ENCODE data around the gene CD4.

Gene CD4

DNA sequence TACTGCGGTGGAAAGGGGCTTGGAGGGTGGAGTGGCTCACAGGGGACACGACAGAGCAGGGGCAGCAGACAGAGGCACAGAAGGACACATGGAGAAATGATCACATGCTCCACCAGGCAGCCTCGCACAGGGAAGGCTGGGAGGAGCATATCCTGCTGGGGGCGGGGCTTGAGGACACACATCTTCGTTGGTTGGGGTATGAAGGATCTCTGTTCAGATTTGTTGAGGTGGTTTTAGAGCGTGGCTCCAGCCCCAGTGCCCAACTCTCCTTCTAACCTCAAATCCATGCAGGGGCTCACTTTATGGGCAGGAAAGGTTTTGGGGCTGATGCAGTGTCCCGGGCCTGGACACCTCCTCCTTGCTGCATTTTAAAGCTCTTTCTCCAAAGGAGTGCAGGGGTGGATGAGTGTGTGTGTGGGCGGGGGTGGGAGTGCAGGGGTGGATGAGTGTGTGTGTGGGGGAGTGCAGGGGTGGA lies 38.1 kb downstream of the CD4 start:
- no peak overlapping the region for H3K27ac ChIP-seq
- no peaks in the 10 kb centered on the region for H3K36me3 ChIP-seq
- H3K4me3 ChIP-seq (ENCODE audit: low read depth in 1 of 2, low read length in 1 of 2): no peak overlapping the region
- peaks cover 81% of the 10 kb centered on the region for H3K27me3 ChIP-seq
- peaks cover 21 to 22% of the 10 kb centered on the region in 2 experiments for H3K4me1 ChIP-seq (ENCODE audit: control insufficient read depth in 1 of 2, insufficient read depth in 1 of 2, low read depth in 1 of 2, low read length in 1 of 2)
- TF ChIP-seq, protein P1, sequence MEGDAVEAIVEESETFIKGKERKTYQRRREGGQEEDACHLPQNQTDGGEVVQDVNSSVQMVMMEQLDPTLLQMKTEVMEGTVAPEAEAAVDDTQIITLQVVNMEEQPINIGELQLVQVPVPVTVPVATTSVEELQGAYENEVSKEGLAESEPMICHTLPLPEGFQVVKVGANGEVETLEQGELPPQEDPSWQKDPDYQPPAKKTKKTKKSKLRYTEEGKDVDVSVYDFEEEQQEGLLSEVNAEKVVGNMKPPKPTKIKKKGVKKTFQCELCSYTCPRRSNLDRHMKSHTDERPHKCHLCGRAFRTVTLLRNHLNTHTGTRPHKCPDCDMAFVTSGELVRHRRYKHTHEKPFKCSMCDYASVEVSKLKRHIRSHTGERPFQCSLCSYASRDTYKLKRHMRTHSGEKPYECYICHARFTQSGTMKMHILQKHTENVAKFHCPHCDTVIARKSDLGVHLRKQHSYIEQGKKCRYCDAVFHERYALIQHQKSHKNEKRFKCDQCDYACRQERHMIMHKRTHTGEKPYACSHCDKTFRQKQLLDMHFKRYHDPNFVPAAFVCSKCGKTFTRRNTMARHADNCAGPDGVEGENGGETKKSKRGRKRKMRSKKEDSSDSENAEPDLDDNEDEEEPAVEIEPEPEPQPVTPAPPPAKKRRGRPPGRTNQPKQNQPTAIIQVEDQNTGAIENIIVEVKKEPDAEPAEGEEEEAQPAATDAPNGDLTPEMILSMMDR (IDR thresholded peaks at IDR 0.05): no peak
- no peaks in the 10 kb centered on the region for H3K9me3 ChIP-seq

DNA sequence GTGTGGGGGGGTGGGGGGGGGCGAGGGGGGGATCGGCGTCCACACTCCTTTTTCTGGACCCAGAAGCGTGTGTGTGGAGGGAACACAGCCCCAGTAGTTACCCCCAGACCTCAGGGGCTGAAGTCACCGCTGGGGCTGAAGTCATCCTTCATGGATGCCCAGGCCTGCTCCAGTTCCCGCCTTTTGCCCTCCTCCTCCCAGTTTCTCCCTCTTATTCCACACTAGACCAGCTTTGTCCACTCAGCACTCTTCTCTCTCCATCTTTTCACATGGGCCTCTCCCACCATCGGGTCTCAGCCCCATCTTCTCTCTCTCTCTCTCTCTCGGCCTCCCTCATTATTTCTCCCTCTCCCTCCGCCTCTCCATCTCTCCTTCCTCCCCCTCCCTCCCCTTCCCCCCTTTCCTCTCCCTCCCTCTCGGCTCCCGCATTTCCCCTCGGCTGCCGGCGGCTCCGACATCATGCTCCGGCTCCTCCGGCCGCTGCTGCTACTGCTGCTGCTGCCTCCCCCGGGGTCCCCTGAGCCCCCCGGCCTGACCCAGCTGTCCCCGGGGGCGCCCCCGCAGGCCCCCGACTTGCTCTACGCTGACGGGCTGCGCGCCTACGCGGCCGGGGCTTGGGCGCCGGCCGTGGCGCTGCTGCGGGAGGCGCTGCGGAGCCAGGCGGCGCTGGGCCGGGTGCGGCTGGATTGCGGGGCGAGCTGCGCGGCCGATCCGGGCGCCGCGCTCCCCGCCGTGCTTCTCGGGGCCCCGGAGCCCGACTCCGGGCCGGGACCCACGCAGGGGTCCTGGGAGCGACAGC lies 38.9 kb downstream of the CD4 start, which contains the start of gene P3H3:
Gene P3H3 (plus strand): TSS at position 426 of the 799 bp plus-strand sequence. CDS start 34 bp downstream, at position 460.
- Histone ChIP-seq H3K27me3 (peaks cover 74% of the 10 kb centered on the region), H3K27ac (no peak within 1 kb of the TSS)

DNA sequence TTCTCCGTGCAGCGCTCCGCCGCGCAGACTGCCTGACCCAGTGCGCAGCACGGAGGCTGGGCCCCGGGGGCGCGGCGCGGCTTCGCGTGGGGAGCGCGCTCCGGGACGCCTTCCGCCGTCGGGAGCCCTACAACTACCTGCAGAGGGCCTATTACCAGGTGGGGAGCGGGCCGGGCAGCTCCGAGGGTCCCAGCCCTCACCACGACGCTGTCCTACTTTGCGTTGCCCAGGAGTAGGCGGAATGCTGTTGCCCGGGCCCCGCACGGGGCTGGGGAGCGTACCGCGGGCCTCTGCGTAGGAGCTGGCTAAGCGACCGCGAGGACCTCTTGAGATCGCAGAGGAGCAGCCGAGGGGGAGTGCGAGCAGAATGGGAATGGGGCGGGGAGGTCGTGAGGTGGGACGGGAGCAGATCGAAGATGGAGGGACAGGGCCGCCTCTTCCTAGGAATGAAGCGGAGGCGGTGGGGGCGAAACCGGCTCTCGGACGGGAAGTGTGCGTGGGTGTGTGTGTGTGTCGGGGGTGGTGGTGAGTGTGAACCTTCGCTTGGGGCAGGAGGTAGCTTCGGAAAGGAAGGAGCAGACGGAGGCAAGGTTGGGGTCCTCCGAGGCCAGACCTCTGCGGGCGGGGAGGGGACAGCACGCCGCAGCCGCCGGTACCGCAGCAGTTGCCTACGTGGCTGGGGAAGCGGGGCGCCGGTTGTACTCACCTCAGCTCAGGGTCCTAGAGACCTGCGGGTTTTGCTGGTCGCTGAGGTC lies 39.6 kb downstream of the CD4 start:
- TF ChIP-seq, protein P1 (IDR thresholded peaks at IDR 0.05): no peak
- Histone ChIP-seq H3K36me3 (no peaks in the 10 kb centered on the region), H3K4me3 (ENCODE audit: low read depth in 1 of 2, low read length in 1 of 2) (peak overlapping the region; percentile 61 to 88), H3K27me3 (peaks cover 66% of the 10 kb centered on the region), H3K9me3 (no peaks in the 10 kb centered on the region), H3K27ac (no peak overlapping the region), H3K4me1 (ENCODE audit: control insufficient read depth in 1 of 2, insufficient read depth in 1 of 2, low read depth in 1 of 2, low read length in 1 of 2) (peaks cover 21 to 22% of the 10 kb centered on the region in 2 experiments)

More for the DNA sequence above, 38.9 kb downstream of the CD4 start, which contains the start of gene P3H3:
- Histone ChIP-seq H3K9me3 (no peaks in the 10 kb centered on the region), H3K36me3 (no peaks in the 10 kb centered on the region), H3K4me3 (ENCODE audit: low read depth in 1 of 2, low read length in 1 of 2) (peak within 1 kb of the TSS; percentile 61 to 88), H3K4me1 (ENCODE audit: control insufficient read depth in 1 of 2, insufficient read depth in 1 of 2, low read depth in 1 of 2, low read length in 1 of 2) (peaks cover 21 to 22% of the 10 kb centered on the region in 2 experiments)
- TF ChIP-seq, protein P1 (IDR thresholded peaks at IDR 0.05): no peak

DNA sequence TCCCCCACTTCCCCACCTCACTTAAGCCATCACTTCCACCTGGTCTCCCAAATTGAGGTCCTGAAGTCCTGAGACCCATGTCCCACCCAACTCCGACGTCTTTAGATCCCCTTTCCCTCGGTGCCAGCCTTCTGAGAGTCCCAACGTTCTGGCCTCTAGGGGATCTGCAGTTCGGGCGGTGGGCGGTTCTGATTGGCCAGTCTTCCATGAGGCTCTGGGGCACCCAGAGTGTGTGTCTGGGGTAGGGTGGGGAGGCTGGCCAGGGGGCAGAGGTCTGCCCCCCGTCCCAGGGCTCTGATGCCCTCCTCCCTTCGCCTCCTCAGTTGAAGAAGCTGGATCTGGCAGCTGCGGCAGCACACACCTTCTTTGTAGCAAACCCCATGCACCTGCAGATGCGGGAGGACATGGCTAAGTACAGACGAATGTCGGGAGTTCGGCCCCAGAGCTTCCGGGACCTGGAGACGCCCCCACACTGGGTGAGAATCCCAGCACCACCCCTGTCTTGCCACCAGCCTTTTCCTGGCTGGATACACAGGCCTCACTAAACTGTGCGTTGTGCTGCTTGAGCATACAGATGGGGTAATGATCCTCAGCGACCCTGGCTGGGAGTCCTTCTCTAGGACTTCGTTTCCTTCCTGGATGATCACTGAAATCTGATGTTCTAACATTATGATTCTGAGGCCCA lies 40.4 kb downstream of the CD4 start:
- H3K4me3 ChIP-seq (ENCODE audit: low read depth in 1 of 2, low read length in 1 of 2): peak overlapping the region; percentile 61 to 88
- H3K27me3 ChIP-seq: peaks cover 64% of the 10 kb centered on the region
- TF ChIP-seq, protein P1 (IDR thresholded peaks at IDR 0.05): no peak
- H3K36me3 ChIP-seq: no peaks in the 10 kb centered on the region
- H3K4me1 ChIP-seq (ENCODE audit: control insufficient read depth in 1 of 2, insufficient read depth in 1 of 2, low read depth in 1 of 2, low read length in 1 of 2): peaks cover 21 to 22% of the 10 kb centered on the region in 2 experiments
- no peak overlapping the region for H3K27ac ChIP-seq
- no peaks in the 10 kb centered on the region for H3K9me3 ChIP-seq

DNA sequence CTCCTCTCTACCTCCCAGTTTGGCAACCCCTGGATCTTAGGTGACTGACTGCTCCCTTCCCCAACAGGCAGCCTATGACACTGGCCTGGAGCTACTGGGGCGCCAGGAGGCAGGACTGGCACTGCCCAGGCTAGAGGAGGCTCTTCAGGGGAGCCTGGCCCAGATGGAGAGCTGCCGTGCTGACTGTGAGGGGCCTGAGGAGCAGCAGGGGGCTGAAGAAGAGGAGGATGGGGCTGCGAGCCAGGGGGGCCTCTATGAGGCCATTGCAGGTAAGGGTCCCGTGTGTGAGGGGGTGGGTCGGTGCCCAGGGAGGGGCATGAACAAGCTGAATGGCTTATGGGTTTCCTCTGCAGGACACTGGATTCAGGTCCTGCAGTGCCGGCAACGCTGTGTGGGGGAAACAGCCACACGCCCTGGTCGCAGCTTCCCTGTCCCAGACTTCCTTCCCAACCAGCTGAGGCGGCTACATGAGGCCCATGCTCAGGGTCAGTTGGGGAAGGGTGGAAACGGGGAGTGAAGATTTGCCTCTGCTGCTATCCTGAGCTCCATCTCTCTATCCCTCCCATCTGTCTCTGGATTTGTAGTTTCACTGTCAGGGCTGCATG lies 41.1 kb downstream of the CD4 start:
- Histone ChIP-seq H3K4me1 (ENCODE audit: control insufficient read depth in 1 of 2, insufficient read depth in 1 of 2, low read depth in 1 of 2, low read length in 1 of 2) (peaks cover 21% of the 10 kb centered on the region in 2 experiments), H3K36me3 (no peaks in the 10 kb centered on the region), H3K4me3 (ENCODE audit: low read depth in 1 of 2, low read length in 1 of 2) (no peak overlapping the region), H3K27me3 (peaks cover 57% of the 10 kb centered on the region), H3K27ac (no peak overlapping the region), H3K9me3 (no peaks in the 10 kb centered on the region)
- TF ChIP-seq, protein P1 (IDR thresholded peaks at IDR 0.05): no peak
